HepG2 (cell line): ENCODE results near the gene HMGN1. TPM values are rescaled to one million over a fixed set of nuclear protein-coding genes. Genes with fewer than 3 reads are reported as not detected.

ENCODE experiments used
- CREM ChIP-seq, 2 experiments: sonication (generic) in 1 of 2; formaldehyde crosslinking in 1 of 2; IDR thresholded peaks; 2 replicates each; pipeline versions ENCODE4 v1.4.0 to v1.6.1; 2016 to 2020; ENCODE audit warnings: antibody characterized with exemption in 1 of 2, mild to moderate bottlenecking in 1 of 2, missing genetic modification reagents in 1 of 2
- ELF1 ChIP-seq: sonication (generic); formaldehyde crosslinking; IDR thresholded peaks from 2 replicates; pipeline ENCODE4 v1.4.0; 2020; ENCODE audit warnings: missing genetic modification reagents
- ESRRA ChIP-seq: sonication (generic); formaldehyde crosslinking; IDR thresholded peaks from 2 replicates; pipeline ENCODE4 v1.5.1; 2020; ENCODE audit warnings: mild to moderate bottlenecking, low read depth, missing genetic modification reagents
- HDAC2 ChIP-seq: sonication (generic); formaldehyde crosslinking; IDR thresholded peaks from 2 replicates; pipeline ENCODE4 v1.4.0; 2020; ENCODE audit warnings: missing genetic modification reagents
- KDM4B ChIP-seq: sonication (generic); formaldehyde crosslinking; IDR thresholded peaks from 2 replicates; pipeline ENCODE4 v1.4.0; 2020; ENCODE audit warnings: missing genetic modification reagents
- MED13 ChIP-seq: sonication (generic); formaldehyde crosslinking; IDR thresholded peaks from 2 replicates; pipeline ENCODE4 v1.5.0; 2020; ENCODE audit warnings: missing genetic modification reagents
- NKX3-1 ChIP-seq: sonication (generic); formaldehyde crosslinking; IDR thresholded peaks from 2 replicates; pipeline ENCODE4 v1.5.0; 2020; ENCODE audit warnings: missing genetic modification reagents
- SRSF9 ChIP-seq: fragments of 200-400 bp; formaldehyde crosslinking; IDR thresholded peaks from 2 replicates; pipeline ENCODE4 v1.6.1; 2018; ENCODE audit warnings: borderline replicate concordance, mild to moderate bottlenecking, low read depth, low read length; ENCODE audit not compliant: insufficient read depth, poor library complexity, severe bottlenecking
- STAG1 ChIP-seq: sonication (generic); formaldehyde crosslinking; IDR thresholded peaks from 2 replicates; pipeline ENCODE4 v1.4.0; 2020; ENCODE audit warnings: missing genetic modification reagents
- WIZ ChIP-seq: sonication (generic); formaldehyde crosslinking; IDR thresholded peaks from 2 replicates; pipeline ENCODE4 v1.5.1; 2020; ENCODE audit warnings: mild to moderate bottlenecking, missing genetic modification reagents
- ZBED4 ChIP-seq: sonication (generic); formaldehyde crosslinking; IDR thresholded peaks from 2 replicates; pipeline ENCODE4 v1.4.0; 2020; ENCODE audit warnings: missing genetic modification reagents, borderline replicate concordance
- ZMYM4 ChIP-seq: sonication (generic); formaldehyde crosslinking; IDR thresholded peaks from 2 replicates; pipeline ENCODE4 v1.8.1; 2023; ENCODE audit warnings: mild to moderate bottlenecking, missing genetic modification reagents
- ZNF280B ChIP-seq: sonication (generic); formaldehyde crosslinking; IDR thresholded peaks from 2 replicates; pipeline ENCODE4 v1.5.0; 2020; ENCODE audit warnings: missing genetic modification reagents, mild to moderate bottlenecking, borderline replicate concordance
- ZNF639 ChIP-seq: conservative IDR thresholded peaks from 2 replicates; pipeline ENCODE4 v1.6.1; 2018; ENCODE audit warnings: missing genetic modification reagents
- ZNF775 ChIP-seq: sonication (generic); formaldehyde crosslinking; IDR thresholded peaks from 2 replicates; pipeline ENCODE4 v1.4.0; 2020; ENCODE audit warnings: missing genetic modification reagents, mild to moderate bottlenecking, moderate library complexity, borderline replicate concordance
- ZNF780A ChIP-seq: sonication (generic); formaldehyde crosslinking; IDR thresholded peaks from 2 replicates; pipeline ENCODE4 v1.8.0; 2022; ENCODE audit warnings: mild to moderate bottlenecking, missing genetic modification reagents, moderate library complexity
- ZSCAN30 ChIP-seq: sonication (generic); formaldehyde crosslinking; IDR thresholded peaks from 2 replicates; pipeline ENCODE4 v1.5.0; 2020; ENCODE audit warnings: mild to moderate bottlenecking, missing genetic modification reagents
- polyA plus RNA-seq, 8 experiments: library from polyadenylated mRNA; depleted of rRNA in 3 of 8; stranded (reverse) in 7 of 8; unstranded in 1 of 8; fragments of >200 nt; fragmentation: Illumina TruSeq in 4 of 8; extraction: Trizol in 4 of 8; gene quantifications; 2 replicates each; pipeline versions ENCODE4 v1.2.1 to v1.2.3, GENCODE V29; 2011 to 2016; ENCODE audit warnings: low read depth in 4 of 8, missing spikeins in 1 of 8, mixed read lengths in 1 of 8; ENCODE audit not compliant: insufficient read depth in 1 of 8
- total RNA-seq, 5 experiments: library from RNA; depleted of rRNA; stranded (reverse); fragments of >200 nt; fragmentation: Illumina TruSeq; extraction: Trizol; gene quantifications; 2 replicates each; pipeline ENCODE4 v1.2.3, GENCODE V29; 2016; ENCODE audit warnings: low read depth in 1 of 5
- TF ChIP-seq, protein P1 (sequence below): sonication (generic); formaldehyde crosslinking; IDR thresholded peaks from 2 replicates; pipeline ENCODE4 v1.5.0; 2020; ENCODE audit warnings: mild to moderate bottlenecking, missing genetic modification reagents

The HMGN1 gene
- total and polyA plus RNA-seq, 2 of the 13 experiments (the other 11 are each of a cell fraction or from before 2014, with no cell fraction given): 104 to 286 TPM

- TF ChIP-seq ZSCAN30 (CRISPR knock-in tag) (no peak), ESRRA (CRISPR knock-in tag) (no peak), STAG1 (CRISPR knock-in tag) (no peak), WIZ (CRISPR knock-in tag) (no peak), ZBED4 (CRISPR knock-in tag) (peak; percentile 96), ZNF280B (CRISPR knock-in tag) (no peak), ZNF775 (CRISPR knock-in tag) (no peak), CREM (IDR thresholded peaks at IDR 0.05) (no peak), CREM (CRISPR knock-in tag; IDR thresholded peaks at IDR 0.05) (no peak), MED13 (CRISPR knock-in tag) (no peak), ZMYM4 (CRISPR knock-in tag) (no peak; the same call in 1 of the 2 replicates), ZNF639 (0 out of 2 replicates have a peak, but pooled peaks have one; percentile 43), ELF1 (CRISPR knock-in tag) (peak; percentile 31; the same call in 1 of the 2 replicates), ZNF780A (CRISPR knock-in tag) (no peak), KDM4B (CRISPR knock-in tag) (no peak), SRSF9 (no peak), NKX3-1 (CRISPR knock-in tag) (0 out of 2 replicates have a peak, but pooled peaks have one; percentile 31), HDAC2 (peak; percentile 33; the same call in 1 of the 2 replicates)
- TF ChIP-seq, protein P1, sequence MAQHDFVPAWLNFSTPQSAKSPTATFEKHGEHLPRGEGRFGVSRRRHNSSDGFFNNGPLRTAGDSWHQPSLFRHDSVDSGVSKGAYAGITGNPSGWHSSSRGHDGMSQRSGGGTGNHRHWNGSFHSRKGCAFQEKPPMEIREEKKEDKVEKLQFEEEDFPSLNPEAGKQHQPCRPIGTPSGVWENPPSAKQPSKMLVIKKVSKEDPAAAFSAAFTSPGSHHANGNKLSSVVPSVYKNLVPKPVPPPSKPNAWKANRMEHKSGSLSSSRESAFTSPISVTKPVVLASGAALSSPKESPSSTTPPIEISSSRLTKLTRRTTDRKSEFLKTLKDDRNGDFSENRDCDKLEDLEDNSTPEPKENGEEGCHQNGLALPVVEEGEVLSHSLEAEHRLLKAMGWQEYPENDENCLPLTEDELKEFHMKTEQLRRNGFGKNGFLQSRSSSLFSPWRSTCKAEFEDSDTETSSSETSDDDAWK (CRISPR knock-in tag): no peak
Measured at GRCh38 chr21:39379986-39380891, 31.4 kb upstream of the HMGN1 start (continued).
